HFFc6 (cell line): ENCODE measurements around the gene THSD4. TPM values are rescaled to one million over a fixed set of nuclear protein-coding genes. Genes with fewer than 3 reads are reported as not detected.

Source experiments
- DNase-seq: peaks from one replicate; pipeline ENCODE4 v3.0.0-alpha.2; 2018
- H3K27ac Mint-ChIP-seq: 2 replicates; pipeline ENCODE4 v1.8.0; 2020; ENCODE audit warnings: mild to moderate bottlenecking, mixed read lengths
- H3K27me3 Mint-ChIP-seq: 2 replicates; pipeline ENCODE4 v1.8.0; 2021; ENCODE audit warnings: mild to moderate bottlenecking, moderate library complexity, mixed read lengths; ENCODE audit not compliant: insufficient read depth
- H3K36me3 Mint-ChIP-seq: 2 replicates; pipeline ENCODE4 v1.8.0; 2021; ENCODE audit warnings: low read depth, mixed read lengths
- H3K4me1 Mint-ChIP-seq: 2 replicates; pipeline ENCODE4 v1.8.0; 2020; ENCODE audit warnings: low read depth, mixed read lengths
- H3K4me3 Mint-ChIP-seq: 2 replicates; pipeline ENCODE4 v1.8.0; 2020; ENCODE audit warnings: mild to moderate bottlenecking, moderate library complexity, mixed read lengths
- H3K9me3 Mint-ChIP-seq: 2 replicates; pipeline ENCODE4 v1.8.0; 2020; ENCODE audit warnings: mild to moderate bottlenecking, mixed read lengths
- total RNA-seq, 6 experiments: library from RNA; stranded (reverse); fragmentation: NEBNext Ultra II Directional; extraction: Animal tissue kit (Norgen Biotek cat#: 25700); gene quantifications; 2 replicates in 1 of 6; 3 replicates in 5 of 6; pipeline ENCODE4 v1.2.3, GENCODE V29; 2021
- TF ChIP-seq, protein P1 (sequence below): fragments of 200-600 bp; sonication (generic); IDR thresholded peaks from 2 replicates; pipeline ENCODE4 v1.5.0; 2021; ENCODE audit warnings: antibody characterized with exemption, mild to moderate bottlenecking

Gene THSD4
- total RNA-seq, 6 experiments from 2014 or later = 32.7 to 39.1 (median 36.4) TPM

DNA sequence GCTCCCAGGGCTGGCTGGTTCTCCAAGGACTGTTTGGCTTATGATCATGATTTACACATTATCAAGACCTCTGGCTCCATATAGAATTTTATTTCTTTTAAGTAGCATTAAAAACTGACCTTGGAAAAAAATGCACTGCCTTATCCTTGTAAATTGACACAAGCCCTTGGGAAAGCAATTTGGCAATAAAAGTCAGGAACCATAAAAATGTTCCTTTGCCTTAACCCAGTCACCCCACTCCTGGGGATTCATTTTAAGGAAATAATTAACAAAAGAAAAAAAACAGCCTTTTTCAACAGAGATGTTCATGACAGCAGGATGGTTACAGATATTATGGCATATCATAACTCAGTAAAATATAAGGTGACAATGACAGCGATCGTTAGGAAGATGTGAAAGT is 643.4 kb downstream of the THSD4 start:
- Mint-ChIP-seq H3K36me3 (peaks cover 45% of the 10 kb centered on the region), H3K4me1 (peaks cover 28% of the 10 kb centered on the region), H3K27ac (no peak overlapping the region), H3K27me3 (peaks cover 3% of the 10 kb centered on the region), H3K4me3 (no peak overlapping the region), H3K9me3 (peaks cover 18% of the 10 kb centered on the region)
- TF ChIP-seq, protein P1, sequence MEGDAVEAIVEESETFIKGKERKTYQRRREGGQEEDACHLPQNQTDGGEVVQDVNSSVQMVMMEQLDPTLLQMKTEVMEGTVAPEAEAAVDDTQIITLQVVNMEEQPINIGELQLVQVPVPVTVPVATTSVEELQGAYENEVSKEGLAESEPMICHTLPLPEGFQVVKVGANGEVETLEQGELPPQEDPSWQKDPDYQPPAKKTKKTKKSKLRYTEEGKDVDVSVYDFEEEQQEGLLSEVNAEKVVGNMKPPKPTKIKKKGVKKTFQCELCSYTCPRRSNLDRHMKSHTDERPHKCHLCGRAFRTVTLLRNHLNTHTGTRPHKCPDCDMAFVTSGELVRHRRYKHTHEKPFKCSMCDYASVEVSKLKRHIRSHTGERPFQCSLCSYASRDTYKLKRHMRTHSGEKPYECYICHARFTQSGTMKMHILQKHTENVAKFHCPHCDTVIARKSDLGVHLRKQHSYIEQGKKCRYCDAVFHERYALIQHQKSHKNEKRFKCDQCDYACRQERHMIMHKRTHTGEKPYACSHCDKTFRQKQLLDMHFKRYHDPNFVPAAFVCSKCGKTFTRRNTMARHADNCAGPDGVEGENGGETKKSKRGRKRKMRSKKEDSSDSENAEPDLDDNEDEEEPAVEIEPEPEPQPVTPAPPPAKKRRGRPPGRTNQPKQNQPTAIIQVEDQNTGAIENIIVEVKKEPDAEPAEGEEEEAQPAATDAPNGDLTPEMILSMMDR = no peak
- no peak for DNase-seq

DNA sequence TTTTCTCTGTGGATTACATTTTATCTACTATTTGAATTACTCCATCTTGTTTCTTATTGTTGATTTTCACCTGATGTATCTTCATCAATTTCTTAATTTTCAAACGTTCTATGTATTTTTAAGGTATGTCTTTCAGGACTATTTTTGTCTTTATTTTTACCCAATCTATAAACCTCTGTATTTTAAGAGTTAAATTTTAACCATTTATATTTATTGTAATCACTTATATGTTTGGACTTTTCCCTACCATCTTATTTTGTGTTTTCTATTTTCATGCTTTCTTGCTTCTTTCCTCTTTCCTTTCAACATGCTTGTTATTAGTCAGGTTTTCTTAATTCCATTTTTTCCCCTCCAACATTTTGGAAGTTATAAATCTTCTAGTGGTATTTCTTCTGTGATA is 645.6 kb downstream of the THSD4 start:
- peaks cover 3% of the 10 kb centered on the region for H3K27me3 Mint-ChIP-seq
- H3K9me3 Mint-ChIP-seq = peaks cover 18% of the 10 kb centered on the region
- H3K36me3 Mint-ChIP-seq = peaks cover 41% of the 10 kb centered on the region
- peaks cover 21% of the 10 kb centered on the region for H3K4me1 Mint-ChIP-seq
- DNase-seq = no peak
- H3K4me3 Mint-ChIP-seq = no peak overlapping the region
- no peak overlapping the region for H3K27ac Mint-ChIP-seq
- TF ChIP-seq, protein P1 = no peak

DNA sequence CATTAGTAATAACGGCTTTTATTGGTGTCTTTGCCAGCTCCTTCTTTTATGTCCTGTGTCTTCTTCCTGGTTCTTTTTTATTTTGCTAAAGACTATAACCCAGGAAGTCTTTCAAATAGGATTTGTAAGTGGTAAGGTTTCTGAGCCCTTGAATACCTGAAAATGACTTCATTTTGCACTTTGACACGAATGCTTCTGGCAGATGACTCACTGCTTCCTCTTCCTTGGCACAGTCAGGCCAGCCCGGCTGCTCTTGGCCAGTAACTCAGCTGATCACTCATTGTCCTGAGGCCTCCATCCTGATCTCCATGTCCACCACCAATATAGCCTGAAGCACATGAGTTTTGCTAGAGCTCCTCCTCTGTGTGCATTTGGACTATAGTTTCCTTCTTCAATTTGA is 646.4 kb downstream of the THSD4 start:
- peak overlapping the region; percentile 78 for H3K27ac Mint-ChIP-seq

DNA sequence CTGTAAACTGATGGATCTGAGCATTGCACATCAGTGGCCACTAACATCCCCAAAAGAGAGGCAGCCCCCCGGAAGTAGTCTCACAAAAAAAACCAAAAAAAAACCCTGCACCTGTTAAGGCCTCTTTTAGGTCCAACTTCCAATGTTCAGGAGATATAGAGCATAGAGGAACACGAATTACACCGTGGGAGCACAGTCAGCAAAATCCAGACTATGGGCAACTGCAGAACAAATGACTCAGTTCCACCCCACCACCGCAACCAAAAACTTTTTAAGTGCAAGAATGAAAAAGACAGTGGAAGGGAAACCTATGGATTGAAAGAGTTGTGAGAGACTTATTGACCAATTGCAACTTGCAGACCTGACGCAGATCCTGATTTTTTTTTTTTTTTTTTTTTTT is 652.9 kb downstream of the THSD4 start:
- TF ChIP-seq, protein P1 = no peak
- no peaks in the 10 kb centered on the region for H3K27me3 Mint-ChIP-seq

More for the DNA sequence above, 646.4 kb downstream of the THSD4 start:
- Mint-ChIP-seq H3K27me3 (peaks cover under 1% of the 10 kb centered on the region; the same call in 1 of the 2 replicates), H3K9me3 (peaks cover 18% of the 10 kb centered on the region), H3K36me3 (peaks cover 33% of the 10 kb centered on the region), H3K4me1 (peaks cover 20% of the 10 kb centered on the region), H3K4me3 (peak overlapping the region; percentile 0; the same call in 1 of the 2 replicates)
- TF ChIP-seq, protein P1 = no peak
- DNase-seq = peak; percentile 90

DNA sequence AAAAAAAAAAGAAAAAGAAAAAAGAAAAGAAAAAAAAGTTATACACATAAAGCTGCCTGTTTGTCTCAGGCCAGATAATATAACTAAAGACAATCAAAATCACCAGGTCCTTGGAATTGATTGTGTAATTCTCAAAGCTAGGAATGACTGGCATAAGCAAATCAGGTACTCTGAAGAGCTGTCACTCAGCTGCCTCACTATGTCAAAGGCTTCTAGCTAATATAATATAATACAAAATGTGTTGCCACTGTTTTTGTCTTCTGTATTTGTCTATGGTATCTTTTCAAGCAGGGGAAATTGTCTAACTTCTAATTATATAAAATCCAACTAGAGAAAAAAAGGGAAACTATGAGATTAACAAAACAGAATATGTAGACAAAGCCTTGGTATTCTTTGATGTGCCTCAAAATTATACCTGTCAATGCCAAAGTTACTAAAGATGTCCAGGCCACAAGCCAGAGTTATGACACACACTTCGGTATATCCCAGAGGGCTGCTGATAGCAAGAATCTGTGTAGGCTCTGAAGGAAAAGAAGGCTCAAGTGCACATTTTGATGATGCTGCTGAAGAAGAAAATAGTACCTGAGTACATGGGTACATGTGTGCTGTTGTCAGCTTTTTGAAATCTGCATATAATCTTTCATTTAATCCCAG is 658.1 kb downstream of the THSD4 start:
- Mint-ChIP-seq H3K36me3 (peaks cover 7% of the 10 kb centered on the region; the same call in 1 of the 2 replicates), H3K27me3 (no peaks in the 10 kb centered on the region; the same call in 1 of the 2 replicates), H3K4me3 (no peak overlapping the region), H3K4me1 (peaks cover 17% of the 10 kb centered on the region), H3K27ac (no peak overlapping the region), H3K9me3 (no peaks in the 10 kb centered on the region)
- DNase-seq = no peak
- TF ChIP-seq, protein P1 = no peak

More for the DNA sequence above, 652.9 kb downstream of the THSD4 start:
- Mint-ChIP-seq H3K9me3 (no peaks in the 10 kb centered on the region), H3K4me3 (no peak overlapping the region), H3K27ac (no peak overlapping the region), H3K36me3 (peaks cover 7% of the 10 kb centered on the region; the same call in 1 of the 2 replicates), H3K4me1 (no peaks in the 10 kb centered on the region)
- DNase-seq = no peak
